WTC11 (cell line): Measurements from ENCODE around the gene YY1AP1. TPM values are rescaled to one million over a fixed set of nuclear protein-coding genes. Genes with fewer than 3 reads are reported as not detected.

Experiments used
- ATAC-seq: fragments of 200-7000 bp; cut with Tn5 transposase; 2 replicates; pipeline ENCODE4 v1.10.0; 2021; ENCODE audit warnings: mild to moderate bottlenecking, moderate library complexity
- CTCF ChIA-PET: fragments of 300-600 bp; sonication (Branson Sonifier 250); formaldehyde crosslinking; loops from one replicate; lab custom pipeline; 2021; ENCODE audit warnings: antibody characterized with exemption; lab: Charles Lee
- POLR2A ChIA-PET: fragments of 350-600 bp; sonication (Branson Sonifier 250); formaldehyde crosslinking; loops from one replicate; lab custom pipeline; 2021; ENCODE audit warnings: antibody characterized with exemption; lab: Charles Lee
- DNase-seq: peaks from one replicate; pipeline ENCODE4 v3.0.0; 2021; ENCODE audit warnings: low spot score
- H3K27ac Mint-ChIP-seq: 2 replicates; pipeline ENCODE4 v1.8.0; 2021; ENCODE audit warnings: mixed read lengths
- H3K27me3 Mint-ChIP-seq: 2 replicates; pipeline ENCODE4 v1.8.0; 2021; ENCODE audit warnings: low read depth, mild to moderate bottlenecking, moderate library complexity, mixed read lengths
- H3K36me3 Mint-ChIP-seq: 2 replicates; pipeline ENCODE4 v1.8.0; 2021; ENCODE audit warnings: mixed read lengths
- H3K4me1 Mint-ChIP-seq: 2 replicates; pipeline ENCODE4 v1.8.0; 2022; ENCODE audit warnings: mixed read lengths
- H3K4me3 Mint-ChIP-seq: 2 replicates; pipeline ENCODE4 v1.8.0; 2021; ENCODE audit warnings: mild to moderate bottlenecking, moderate library complexity, mixed read lengths
- H3K9me3 Mint-ChIP-seq: 2 replicates; pipeline ENCODE4 v1.8.0; 2021; ENCODE audit warnings: mixed read lengths
- ATF2 ChIP-seq: sonication (generic); formaldehyde crosslinking; IDR thresholded peaks from 2 replicates; pipeline ENCODE4 v1.8.1; 2022; ENCODE audit warnings: low read depth, missing genetic modification reagents, borderline replicate concordance
- ATF3 ChIP-seq: sonication (generic); formaldehyde crosslinking; conservative IDR thresholded peaks from 2 replicates; pipeline ENCODE4 v1.8.1; 2022; ENCODE audit warnings: mild to moderate bottlenecking, missing genetic modification reagents
- ATF6 ChIP-seq: sonication (generic); formaldehyde crosslinking; IDR thresholded peaks from 2 replicates; pipeline ENCODE4 v1.8.1; 2023; ENCODE audit warnings: mild to moderate bottlenecking, missing genetic modification reagents
- CTCF ChIP-seq: fragments of 200-600 bp; IDR thresholded peaks from 2 replicates; pipeline ENCODE4 v1.8.0; 2022; ENCODE audit warnings: antibody characterized with exemption
- E2F4 ChIP-seq: sonication (generic); formaldehyde crosslinking; IDR thresholded peaks from 2 replicates; pipeline ENCODE4 v1.8.1; 2022; ENCODE audit warnings: low read depth, mild to moderate bottlenecking, moderate library complexity, missing genetic modification reagents, borderline replicate concordance
- IRF2 ChIP-seq: sonication (generic); formaldehyde crosslinking; IDR thresholded peaks from 2 replicates; pipeline ENCODE4 v1.8.0; 2022; ENCODE audit warnings: low read depth, missing genetic modification reagents, borderline replicate concordance
- JAZF1 ChIP-seq: fragments of 250-450 bp; sonication (Bioruptor Pico); IDR thresholded peaks from 2 replicates; pipeline ENCODE4 v1.9.0; 2021; ENCODE audit warnings: moderate library complexity, mild to moderate bottlenecking, inconsistent platforms
- OVOL2 ChIP-seq: fragments of 250-450 bp; sonication (Bioruptor Pico); IDR thresholded peaks from 2 replicates; pipeline ENCODE4 v1.9.0; 2021; ENCODE audit warnings: mild to moderate bottlenecking, borderline replicate concordance
- SP1 ChIP-seq: sonication (generic); formaldehyde crosslinking; conservative IDR thresholded peaks from 2 replicates; pipeline ENCODE4 v1.8.1; 2022; ENCODE audit warnings: missing genetic modification reagents
- STAT6 ChIP-seq: sonication (generic); formaldehyde crosslinking; conservative IDR thresholded peaks from 2 replicates; pipeline ENCODE4 v1.8.1; 2023; ENCODE audit warnings: mild to moderate bottlenecking, low read depth, missing genetic modification reagents, moderate library complexity
- TCF7 ChIP-seq: sonication (generic); formaldehyde crosslinking; IDR thresholded peaks from 2 replicates; pipeline ENCODE4 v1.8.0; 2022; ENCODE audit warnings: mild to moderate bottlenecking, low read depth, missing genetic modification reagents, moderate library complexity
- USF1 ChIP-seq: sonication (generic); formaldehyde crosslinking; IDR thresholded peaks from 2 replicates; pipeline ENCODE4 v1.8.0; 2022; ENCODE audit warnings: mild to moderate bottlenecking, missing genetic modification reagents
- ZNF263 ChIP-seq: sonication (generic); formaldehyde crosslinking; IDR thresholded peaks from 2 replicates; pipeline ENCODE4 v1.8.1; 2022; ENCODE audit warnings: low read depth, mild to moderate bottlenecking, moderate library complexity, missing genetic modification reagents
- ZNF416 ChIP-seq: fragments of 250-450 bp; sonication (Bioruptor Pico); IDR thresholded peaks from 2 replicates; pipeline ENCODE4 v1.9.0; 2021; ENCODE audit warnings: mild to moderate bottlenecking, inconsistent platforms
- ZNF532 ChIP-seq: fragments of 250-450 bp; sonication (Bioruptor Pico); IDR thresholded peaks from 2 replicates; pipeline ENCODE4 v1.9.0; 2021; ENCODE audit warnings: mild to moderate bottlenecking, borderline replicate concordance
- ZSCAN18 ChIP-seq: fragments of 250-450 bp; sonication (Bioruptor Pico); IDR thresholded peaks from 2 replicates; pipeline ENCODE4 v2.1.2; 2022; ENCODE audit warnings: mild to moderate bottlenecking, moderate library complexity
- total RNA-seq: library from RNA; stranded (reverse); gene quantifications from 3 replicates; pipeline ENCODE4 v1.2.3, GENCODE V29; 2021

Gene YY1AP1
- total RNA-seq, 1 experiment from 2014 or later, result 45.0 TPM

- TF ChIP-seq ZNF532 (CRISPR knock-in tag) (no peak), STAT6 (CRISPR knock-in tag) (no peak), E2F4 (no peak), SP1 (CRISPR knock-in tag) (no peak), OVOL2 (no peak), ZSCAN18 (CRISPR knock-in tag) (no peak), ZNF263 (no peak), ATF2 (CRISPR knock-in tag) (no peak)
Measured at GRCh38 chr1:155695608-155696007, 7.0 kb upstream of the YY1AP1 start (continued).

- no peak for DNase-seq
- no peak for ATAC-seq
- H3K27me3 Mint-ChIP-seq, result no peaks in the 10 kb centered on the region
- peaks cover 88% of the 10 kb centered on the region for H3K36me3 Mint-ChIP-seq
- H3K9me3 Mint-ChIP-seq, result peaks cover 57% of the 10 kb centered on the region
- no peak overlapping the region for H3K4me3 Mint-ChIP-seq
- CTCF ChIA-PET, result no interaction called here
- peaks cover 39% of the 10 kb centered on the region for H3K4me1 Mint-ChIP-seq
- POLR2A ChIA-PET, result no interaction called here
- 0 out of 2 replicates have a peak overlapping the region, but pooled peaks have one; percentile 8 for H3K27ac Mint-ChIP-seq
- no peak for TF ChIP-seq JAZF1
- no peak for TF ChIP-seq USF1 (CRISPR knock-in tag)
- TF ChIP-seq ATF3 (CRISPR knock-in tag), result no peak
- TF ChIP-seq ZNF416, result no peak
- no peak for TF ChIP-seq ATF6
- no peak for TF ChIP-seq CTCF
- TF ChIP-seq IRF2, result no peak
- TF ChIP-seq SP1 (CRISPR knock-in tag), result no peak
- no peak for TF ChIP-seq TCF7 (CRISPR knock-in tag)
Measured at GRCh38 chr1:155695072-155695471, 6.5 kb upstream of the YY1AP1 start.
